NT2/D1 (cell line): Measurements from ENCODE around the gene ME1.

Experiments used
- SUZ12 ChIP-seq: IDR thresholded peaks from 2 replicates; pipeline ENCODE4 v1.6.1; 2011; ENCODE audit not compliant: insufficient read length, insufficient read depth; ENCODE audit errors: extremely low read depth
- YY1 ChIP-seq: IDR thresholded peaks from 2 replicates; pipeline ENCODE4 v1.6.1; 2011; ENCODE audit not compliant: insufficient read length, insufficient read depth
- ZNF274 ChIP-seq: IDR thresholded peaks from 2 replicates; pipeline ENCODE4 v1.6.1; 2011; ENCODE audit warnings: mild to moderate bottlenecking, low read depth, low read length

GRCh38 chr6:83371423-83371822 is 59.4 kb downstream of the ME1 start:
- TF ChIP-seq YY1 (no peak), ZNF274 (no peak), SUZ12 (no peak)
